Lower lobe of right lung (tissue), 2 donors: ENCODE measurements around the gene SMARCA4. TPM values are rescaled to one million over a fixed set of nuclear protein-coding genes. Genes with fewer than 3 reads are reported as not detected.

Source experiments
- ATAC-seq, 2 donors: fragments of 200-7000 bp; cut with Tn5 transposase; one replicate each; pipeline ENCODE4 v1.9.1; 2020 to 2022; ENCODE audit warnings: mild to moderate bottlenecking in 2 of 2, moderate library complexity in 2 of 2
- DNase-seq: peaks from one replicate; pipeline ENCODE4 v3.0.0-alpha.2; 2020
- H3K27ac ChIP-seq: fragments of 200-600 bp; one replicate; pipeline ENCODE4 v1.8.0; 2022
- H3K27me3 ChIP-seq: fragments of 200-600 bp; one replicate; pipeline ENCODE4 v1.8.0; 2022; ENCODE audit warnings: low read depth
- H3K36me3 ChIP-seq: fragments of 200-600 bp; one replicate; pipeline ENCODE4 v1.8.0; 2022; ENCODE audit warnings: mild to moderate bottlenecking
- H3K4me1 ChIP-seq: fragments of 200-600 bp; one replicate; pipeline ENCODE4 v1.8.0; 2022
- H3K4me3 ChIP-seq: fragments of 200-600 bp; one replicate; pipeline ENCODE4 v1.8.0; 2022; ENCODE audit warnings: mild to moderate bottlenecking
- H3K9me3 ChIP-seq: fragments of 200-600 bp; one replicate; pipeline ENCODE4 v1.8.0; 2022
- CTCF ChIP-seq: fragments of 200-600 bp; IDR thresholded peaks from one replicate; pipeline ENCODE4 v1.8.0; 2022; ENCODE audit warnings: antibody characterized with exemption, mild to moderate bottlenecking
- intact Hi-C: fragments of 100-400 bp; cut with DNase I; formaldehyde crosslinking; loops from one replicate; pipeline ENCODE4 v1.11.0; 2022
- total RNA-seq: library from RNA; stranded (reverse); fragmentation: NEBNext Ultra II Directional; extraction: Animal tissue kit (Norgen Biotek cat#: 25700); gene quantifications from one replicate; pipeline ENCODE4 v1.2.1, GENCODE V29; 2021
- donor health status: DM: no; HTN: yes; CAD: no; lungs with severe emphysema.

Gene SMARCA4
- total RNA-seq, 1 donor from 2014 or later: 85.0 TPM

- no peak for ATAC-seq
- intact Hi-C loops: no loop called here
- no peak overlapping the region for H3K4me3 ChIP-seq
Observed at GRCh38 chr19:11031421-11032070, 70.7 kb downstream of the SMARCA4 start.

GRCh38 chr19:11033251-11033650 lies 72.4 kb downstream of the SMARCA4 start:
- no peak for TF ChIP-seq CTCF
- DNase-seq (no peak), ATAC-seq (no peak)
- peaks cover 98% of the 10 kb centered on the region for H3K36me3 ChIP-seq
- H3K4me3 ChIP-seq: no peak overlapping the region
- intact Hi-C loops: no loop called here
- no peaks in the 10 kb centered on the region for H3K9me3 ChIP-seq
- no peaks in the 10 kb centered on the region for H3K27me3 ChIP-seq
- H3K4me1 ChIP-seq: peaks cover 6% of the 10 kb centered on the region
- H3K27ac ChIP-seq: no peak overlapping the region

More at GRCh38 chr19:11031421-11032070, 70.7 kb downstream of the SMARCA4 start:
- Histone ChIP-seq H3K27ac (no peak overlapping the region), H3K4me1 (peaks cover 6% of the 10 kb centered on the region), H3K36me3 (peaks cover 98% of the 10 kb centered on the region), H3K27me3 (no peaks in the 10 kb centered on the region), H3K9me3 (no peaks in the 10 kb centered on the region)
- DNase-seq: no peak
- TF ChIP-seq CTCF: no peak

- no peak for TF ChIP-seq CTCF
- Histone ChIP-seq H3K27ac (no peak overlapping the region), H3K27me3 (no peaks in the 10 kb centered on the region), H3K4me3 (no peak overlapping the region), H3K36me3 (peaks cover 98% of the 10 kb centered on the region), H3K4me1 (peaks cover 6% of the 10 kb centered on the region), H3K9me3 (no peaks in the 10 kb centered on the region)
- ATAC-seq (no peak), DNase-seq (no peak)
- intact Hi-C loops: no loop called here
Observed at GRCh38 chr19:11033763-11034162, 72.9 kb downstream of the SMARCA4 start.

- H3K4me1 ChIP-seq: peaks cover 6% of the 10 kb centered on the region
- intact Hi-C loops: no loop called here
- DNase-seq: no peak
- ATAC-seq: no peak
- H3K27ac ChIP-seq: no peak overlapping the region
- H3K27me3 ChIP-seq: no peaks in the 10 kb centered on the region
- no peak overlapping the region for H3K4me3 ChIP-seq
- peaks cover 98% of the 10 kb centered on the region for H3K36me3 ChIP-seq
- H3K9me3 ChIP-seq: no peaks in the 10 kb centered on the region
- TF ChIP-seq CTCF: no peak
Observed at GRCh38 chr19:11034449-11035213, 73.8 kb downstream of the SMARCA4 start.

- no peaks in the 10 kb centered on the region for H3K9me3 ChIP-seq
- H3K4me3 ChIP-seq: no peak overlapping the region
- DNase-seq (peak; percentile 94), ATAC-seq (peak; percentile 95 to 96)
- peaks cover 6% of the 10 kb centered on the region for H3K4me1 ChIP-seq
- TF ChIP-seq CTCF: peak; percentile 90
- no peaks in the 10 kb centered on the region for H3K27me3 ChIP-seq
- H3K27ac ChIP-seq: no peak overlapping the region
- intact Hi-C loops: no loop called here
- peaks cover 94% of the 10 kb centered on the region for H3K36me3 ChIP-seq
Observed at GRCh38 chr19:11035441-11036377, 74.9 kb downstream of the SMARCA4 start.
